ENCODE results near the gene SLC6A19. TPM values are rescaled to one million over a fixed set of nuclear protein-coding genes. Genes with fewer than 3 reads are reported as not detected.

SLC6A19 gene
- total RNA-seq, 4 donors from 2014 or later = not detected

GRCh38 chr5:1261643-1262042, 60.2 kb downstream of the SLC6A19 start:
- H3K4me3 ChIP-seq (ENCODE audit: low read depth, poor library complexity, severe bottlenecking) = no peak overlapping the region

GRCh38 chr5:1262381-1262780, 61.0 kb downstream of the SLC6A19 start:
- H3K4me3 ChIP-seq (ENCODE audit: low read depth, poor library complexity, severe bottlenecking) = no peak overlapping the region
- TF ChIP-seq CTCF (IDR thresholded peaks at IDR 0.05) (no peak), POLR2A (IDR thresholded peaks at IDR 0.05) (no peak)
- no peak for DNase-seq (ENCODE audit: low spot score in 2 of 2)
- intact Hi-C loops (cut with DNase I; ENCODE audit: low total_unique reads) = no loop called here
- 100% methylated on average over 1 of the region's 1 CpG for WGBS, 2 donors

More at GRCh38 chr5:1261643-1262042, 60.2 kb downstream of the SLC6A19 start:
- intact Hi-C loops (cut with DNase I; ENCODE audit: low total_unique reads) = no loop called here
- TF ChIP-seq CTCF (IDR thresholded peaks at IDR 0.05) (no peak), POLR2A (IDR thresholded peaks at IDR 0.05) (no peak)
- WGBS, 2 donors = 87 to 90% methylated on average over 10 of the region's 10 CpGs
- DNase-seq (ENCODE audit: low spot score in 2 of 2) = no peak

- no peak for DNase-seq (ENCODE audit: low spot score in 2 of 2)
- no peak overlapping the region for H3K4me3 ChIP-seq (ENCODE audit: low read depth, poor library complexity, severe bottlenecking)
- intact Hi-C loops (cut with DNase I; ENCODE audit: low total_unique reads) = no loop called here
- TF ChIP-seq POLR2A (IDR thresholded peaks at IDR 0.05) = no peak
- TF ChIP-seq CTCF (IDR thresholded peaks at IDR 0.05) = no peak
- 94 to 95% methylated on average over 12 to 17 of the region's 18 CpGs for WGBS, 2 donors
Observed at GRCh38 chr5:1264211-1264610, 62.8 kb downstream of the SLC6A19 start.

- no peak for DNase-seq (ENCODE audit: low spot score in 2 of 2)
- H3K4me3 ChIP-seq (ENCODE audit: low read depth, poor library complexity, severe bottlenecking) = no peak overlapping the region
- WGBS, 2 donors = 77 to 79% methylated on average over 15 of the region's 15 CpGs
- TF ChIP-seq CTCF (IDR thresholded peaks at IDR 0.05) = no peak
- no peak for TF ChIP-seq POLR2A (IDR thresholded peaks at IDR 0.05)
- intact Hi-C loops (cut with DNase I; ENCODE audit: low total_unique reads) = no loop called here
Observed at GRCh38 chr5:1265026-1265425, 63.6 kb downstream of the SLC6A19 start.

GRCh38 chr5:1265461-1266455, 64.4 kb downstream of the SLC6A19 start:
- TF ChIP-seq POLR2A (IDR thresholded peaks at IDR 0.05) = no peak
- no peak for TF ChIP-seq CTCF (IDR thresholded peaks at IDR 0.05)
- H3K4me3 ChIP-seq (ENCODE audit: low read depth, poor library complexity, severe bottlenecking) = no peak overlapping the region
- WGBS, 2 donors = 77 to 83% methylated on average over 32 to 34 of the region's 40 CpGs
- intact Hi-C loops (cut with DNase I; ENCODE audit: low total_unique reads) = no loop called here
- no peak for DNase-seq (ENCODE audit: low spot score in 2 of 2)

All from lower leg skin (tissue), 4 donors.